Ishikawa (cell line): ENCODE data around the gene CAMTA1.

ENCODE experiments used
- CEBPB ChIP-seq: IDR thresholded peaks from 2 replicates; pipeline ENCODE4 v1.6.1; 2012
- CREB1 ChIP-seq: IDR thresholded peaks from 2 replicates; pipeline ENCODE4 v1.6.1; 2012; ENCODE audit warnings: low read depth
- EP300 ChIP-seq: IDR thresholded peaks from 2 replicates; pipeline ENCODE4 v1.6.1; 2012; ENCODE audit warnings: borderline replicate concordance
- FOXM1 ChIP-seq: IDR thresholded peaks from 2 replicates; pipeline ENCODE4 v1.6.1; 2012; ENCODE audit warnings: low read depth, borderline replicate concordance
- MAX ChIP-seq: IDR thresholded peaks from 2 replicates; pipeline ENCODE4 v1.6.1; 2012
- RAD21 ChIP-seq: IDR thresholded peaks from 2 replicates; pipeline ENCODE4 v1.6.1; 2012; ENCODE audit warnings: low read depth
- REST ChIP-seq: IDR thresholded peaks from 2 replicates; pipeline ENCODE4 v1.6.1; 2012; ENCODE audit warnings: low read depth, mild to moderate bottlenecking
- TAF1 ChIP-seq: IDR thresholded peaks from 2 replicates; pipeline ENCODE4 v1.6.1; 2012; ENCODE audit warnings: low read depth, mild to moderate bottlenecking
- TCF12 ChIP-seq: IDR thresholded peaks from 2 replicates; pipeline ENCODE4 v1.6.1; 2012; ENCODE audit warnings: low read depth
- TEAD4 ChIP-seq: IDR thresholded peaks from 2 replicates; pipeline ENCODE4 v1.6.1; 2012
- ZBTB7A ChIP-seq: IDR thresholded peaks from 2 replicates; pipeline ENCODE4 v1.6.1; 2012; ENCODE audit warnings: low read depth

GRCh38 chr1:7365706-7366105 is 580.5 kb downstream of the CAMTA1 start:
- no peak for TF ChIP-seq EP300
- no peak for TF ChIP-seq TAF1
- TF ChIP-seq REST: no peak
- no peak for TF ChIP-seq MAX
- no peak for TF ChIP-seq FOXM1
- TF ChIP-seq TEAD4: no peak
- TF ChIP-seq RAD21: no peak
- TF ChIP-seq CEBPB: no peak
- TF ChIP-seq CREB1: no peak
- no peak for TF ChIP-seq ZBTB7A
- no peak for TF ChIP-seq TCF12
